ENCODE data around the gene CLCN2. TPM values are rescaled to one million over a fixed set of nuclear protein-coding genes. Genes with fewer than 3 reads are reported as not detected.

CLCN2 gene
- polyA plus RNA-seq, 1 donor from 2014 or later, result 13.4 TPM

DNA sequence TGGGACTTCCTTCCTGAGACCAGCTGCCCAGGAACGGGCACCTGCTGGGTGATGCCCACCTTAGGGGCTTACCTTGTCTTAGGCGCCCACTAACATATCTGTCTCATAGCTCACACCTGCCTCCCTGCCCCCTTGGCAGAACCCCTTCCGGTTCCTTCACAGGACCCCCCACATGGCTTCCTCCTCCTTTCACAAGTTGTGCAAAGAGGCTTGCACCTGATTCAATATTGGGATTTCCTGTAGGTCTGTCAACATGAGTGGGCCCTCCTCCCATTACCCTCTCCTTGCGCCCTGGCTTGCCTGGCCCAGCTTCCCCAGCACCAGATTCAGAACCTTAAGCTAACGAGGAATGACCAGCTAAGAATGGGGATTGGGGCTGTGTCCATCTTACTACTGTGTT, 16.0 kb upstream of the CLCN2 start:
- Histone ChIP-seq H3K79me2 (replicated peaks; ENCODE audit: insufficient read depth, low read length) (no peaks in the 10 kb centered on the region), H3K9me3 (ENCODE audit: low read length) (no peaks in the 10 kb centered on the region), H3K4me2 (ENCODE audit: low read length) (no peak overlapping the region), H3K27ac (ENCODE audit: low read length) (no peak overlapping the region), H2AFZ (ENCODE audit: low read depth, low read length) (no peak overlapping the region), H3F3A (ENCODE audit: insufficient read depth, low read length, poor library complexity, severe bottlenecking) (no peaks in the 10 kb centered on the region), H3K4me3 (ENCODE audit: low read length) (no peak overlapping the region), H3K9me2 (ENCODE audit: insufficient read depth, low read length) (no peaks in the 10 kb centered on the region), H3K27me3 (ENCODE audit: insufficient read depth, low read depth, low read length) (peaks cover 33% of the 10 kb centered on the region), H3K36me3 (ENCODE audit: insufficient read depth, low read length) (no peaks in the 10 kb centered on the region), H3K9ac (ENCODE audit: low read length) (no peak overlapping the region), H4K20me1 (ENCODE audit: insufficient read depth) (no peaks in the 10 kb centered on the region)
- no peak for TF ChIP-seq MXI1 (conservative IDR thresholded peaks at IDR 0.05; ENCODE audit: poor library complexity, severe bottlenecking)
- TF ChIP-seq, protein P1, sequence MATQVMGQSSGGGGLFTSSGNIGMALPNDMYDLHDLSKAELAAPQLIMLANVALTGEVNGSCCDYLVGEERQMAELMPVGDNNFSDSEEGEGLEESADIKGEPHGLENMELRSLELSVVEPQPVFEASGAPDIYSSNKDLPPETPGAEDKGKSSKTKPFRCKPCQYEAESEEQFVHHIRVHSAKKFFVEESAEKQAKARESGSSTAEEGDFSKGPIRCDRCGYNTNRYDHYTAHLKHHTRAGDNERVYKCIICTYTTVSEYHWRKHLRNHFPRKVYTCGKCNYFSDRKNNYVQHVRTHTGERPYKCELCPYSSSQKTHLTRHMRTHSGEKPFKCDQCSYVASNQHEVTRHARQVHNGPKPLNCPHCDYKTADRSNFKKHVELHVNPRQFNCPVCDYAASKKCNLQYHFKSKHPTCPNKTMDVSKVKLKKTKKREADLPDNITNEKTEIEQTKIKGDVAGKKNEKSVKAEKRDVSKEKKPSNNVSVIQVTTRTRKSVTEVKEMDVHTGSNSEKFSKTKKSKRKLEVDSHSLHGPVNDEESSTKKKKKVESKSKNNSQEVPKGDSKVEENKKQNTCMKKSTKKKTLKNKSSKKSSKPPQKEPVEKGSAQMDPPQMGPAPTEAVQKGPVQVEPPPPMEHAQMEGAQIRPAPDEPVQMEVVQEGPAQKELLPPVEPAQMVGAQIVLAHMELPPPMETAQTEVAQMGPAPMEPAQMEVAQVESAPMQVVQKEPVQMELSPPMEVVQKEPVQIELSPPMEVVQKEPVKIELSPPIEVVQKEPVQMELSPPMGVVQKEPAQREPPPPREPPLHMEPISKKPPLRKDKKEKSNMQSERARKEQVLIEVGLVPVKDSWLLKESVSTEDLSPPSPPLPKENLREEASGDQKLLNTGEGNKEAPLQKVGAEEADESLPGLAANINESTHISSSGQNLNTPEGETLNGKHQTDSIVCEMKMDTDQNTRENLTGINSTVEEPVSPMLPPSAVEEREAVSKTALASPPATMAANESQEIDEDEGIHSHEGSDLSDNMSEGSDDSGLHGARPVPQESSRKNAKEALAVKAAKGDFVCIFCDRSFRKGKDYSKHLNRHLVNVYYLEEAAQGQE (IDR thresholded peaks at IDR 0.05; ENCODE audit: borderline replicate concordance), result no peak

GRCh38 chr3:184375747-184376461, 14.5 kb upstream of the CLCN2 start:
- Histone ChIP-seq H3K4me3 (ENCODE audit: low read length) (no peak overlapping the region), H3K27ac (ENCODE audit: low read length) (no peak overlapping the region), H3K9ac (ENCODE audit: low read length) (no peak overlapping the region), H3K9me3 (ENCODE audit: low read length) (no peaks in the 10 kb centered on the region), H3K9me2 (ENCODE audit: insufficient read depth, low read length) (no peaks in the 10 kb centered on the region), H3F3A (ENCODE audit: insufficient read depth, low read length, poor library complexity, severe bottlenecking) (no peaks in the 10 kb centered on the region), H2AFZ (ENCODE audit: low read depth, low read length) (no peak overlapping the region), H3K36me3 (ENCODE audit: insufficient read depth, low read length) (no peaks in the 10 kb centered on the region), H3K4me2 (ENCODE audit: low read length) (no peak overlapping the region), H4K20me1 (ENCODE audit: insufficient read depth) (no peaks in the 10 kb centered on the region), H3K27me3 (ENCODE audit: insufficient read depth, low read depth, low read length) (peaks cover 19% of the 10 kb centered on the region), H3K79me2 (replicated peaks; ENCODE audit: insufficient read depth, low read length) (no peaks in the 10 kb centered on the region)
- no peak for TF ChIP-seq CTCF (IDR thresholded peaks at IDR 0.05; ENCODE audit: poor library complexity, severe bottlenecking)
- no peak for TF ChIP-seq SMC3 (conservative IDR thresholded peaks at IDR 0.05; ENCODE audit: poor library complexity)
- no peak for TF ChIP-seq RAD21 (conservative IDR thresholded peaks at IDR 0.05)
- TF ChIP-seq MXI1 (conservative IDR thresholded peaks at IDR 0.05; ENCODE audit: poor library complexity, severe bottlenecking), result no peak
- no peak for TF ChIP-seq POLR2AphosphoS5 (IDR thresholded peaks at IDR 0.05)
- TF ChIP-seq, protein P1 (IDR thresholded peaks at IDR 0.05; ENCODE audit: borderline replicate concordance), result no peak
- TF ChIP-seq EP300 (conservative IDR thresholded peaks at IDR 0.05; ENCODE audit: poor library complexity, severe bottlenecking), result no peak
- TF ChIP-seq EZH2 (IDR thresholded peaks at IDR 0.05; ENCODE audit: borderline replicate concordance, insufficient read depth, low read length, poor library complexity, severe bottlenecking), result no peak
- no peak for TF ChIP-seq TAF1 (IDR thresholded peaks at IDR 0.05; ENCODE audit: low read depth)
